T1000 (cell line): ENCODE data around the gene CDC20.

Experiments used
- DNase-seq: peaks from one replicate; lab custom pipeline; 2025; ENCODE audit warnings: mixed read lengths; lab: John Stamatoyannopoulos, UW

CDC20 gene

DNA sequence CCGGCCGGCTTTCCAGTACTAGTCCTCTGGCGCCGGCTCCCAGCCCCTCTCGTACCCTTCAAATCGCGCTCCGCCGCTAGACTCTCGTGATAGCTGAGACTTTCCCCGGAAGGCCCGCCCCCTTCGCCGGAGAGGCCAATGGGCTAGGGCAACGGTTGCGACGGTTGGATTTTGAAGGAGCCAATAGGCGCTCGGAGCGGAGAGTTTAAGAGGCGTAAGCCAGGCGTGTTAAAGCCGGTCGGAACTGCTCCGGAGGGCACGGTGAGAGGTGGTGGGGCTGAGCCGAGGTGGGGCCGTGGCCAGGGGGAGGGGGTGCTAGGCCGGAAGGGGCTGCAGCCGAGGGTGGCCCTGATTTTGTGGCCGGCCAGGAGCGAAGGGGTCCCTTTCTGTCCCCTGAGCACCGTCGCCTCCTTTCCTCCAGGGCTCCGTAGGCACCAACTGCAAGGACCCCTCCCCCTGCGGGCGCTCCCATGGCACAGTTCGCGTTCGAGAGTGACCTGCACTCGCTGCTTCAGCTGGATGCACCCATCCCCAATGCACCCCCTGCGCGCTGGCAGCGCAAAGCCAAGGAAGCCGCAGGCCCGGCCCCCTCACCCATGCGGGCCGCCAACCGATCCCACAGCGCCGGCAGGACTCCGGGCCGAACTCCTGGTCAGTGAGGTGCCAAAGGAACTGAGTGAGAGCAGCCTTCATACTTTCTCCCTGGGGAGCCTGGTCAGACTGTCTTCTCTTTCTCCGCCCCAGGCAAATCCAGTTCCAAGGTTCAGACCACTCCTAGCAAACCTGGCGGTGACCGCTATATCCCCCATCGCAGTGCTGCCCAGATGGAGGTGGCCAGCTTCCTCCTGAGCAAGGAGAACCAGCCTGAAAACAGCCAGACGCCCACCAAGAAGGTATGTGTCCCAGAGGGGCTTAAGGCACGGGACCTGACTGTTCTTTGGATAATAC is at the start of gene CDC20:
CDC20 (plus strand) TSS at position 236 of the 948 bp plus-strand sequence; CDS start at position 471, 235 bp downstream.
- peak; percentile 99 for DNase-seq

DNA sequence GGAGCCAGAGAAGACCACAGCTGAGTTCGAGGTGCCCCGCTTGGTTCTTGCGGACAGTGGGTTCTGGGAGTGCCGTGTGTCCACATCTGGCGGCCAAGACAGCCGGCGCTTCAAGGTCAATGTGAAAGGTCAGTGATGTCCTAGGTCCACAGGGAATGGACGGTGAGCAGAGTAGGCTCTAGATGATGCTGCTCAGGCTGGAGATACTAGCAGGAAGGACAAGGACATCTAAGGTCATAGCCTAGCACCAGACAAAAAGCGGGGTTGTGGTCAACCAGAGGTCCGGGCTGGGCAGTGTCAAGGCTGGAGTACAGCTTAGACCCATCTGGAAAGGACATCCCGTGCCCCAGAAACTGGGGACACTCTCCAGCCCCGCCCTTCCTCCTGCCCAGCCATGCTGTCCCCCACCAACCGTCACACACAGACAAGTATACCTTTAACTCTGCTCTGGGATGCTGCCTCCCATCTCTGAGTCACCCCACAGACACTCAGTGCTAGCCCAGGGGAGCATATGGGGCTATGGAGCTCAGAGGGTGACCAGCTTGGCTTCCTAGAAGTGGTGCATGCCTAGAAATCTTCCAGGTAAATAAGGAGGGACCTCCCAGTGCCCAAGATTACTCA is 49.3 kb upstream of the CDC20 start:
- no peak for DNase-seq

DNA sequence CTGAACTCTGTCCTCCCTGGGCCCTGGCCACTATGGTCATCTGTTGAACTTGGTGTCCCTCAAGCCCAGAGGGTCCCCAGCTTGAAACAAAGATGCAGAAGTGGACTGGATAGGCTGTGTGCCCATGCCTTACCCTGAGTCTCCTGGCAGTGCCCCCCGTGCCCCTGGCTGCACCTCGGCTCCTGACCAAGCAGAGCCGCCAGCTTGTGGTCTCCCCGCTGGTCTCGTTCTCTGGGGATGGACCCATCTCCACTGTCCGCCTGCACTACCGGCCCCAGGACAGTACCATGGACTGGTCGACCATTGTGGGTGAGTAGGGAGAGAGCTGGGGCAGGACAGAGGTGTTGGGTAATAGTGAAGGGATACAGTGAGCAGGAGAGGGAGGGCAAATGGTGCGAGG is 47.3 kb upstream of the CDC20 start:
- no peak for DNase-seq

DNA sequence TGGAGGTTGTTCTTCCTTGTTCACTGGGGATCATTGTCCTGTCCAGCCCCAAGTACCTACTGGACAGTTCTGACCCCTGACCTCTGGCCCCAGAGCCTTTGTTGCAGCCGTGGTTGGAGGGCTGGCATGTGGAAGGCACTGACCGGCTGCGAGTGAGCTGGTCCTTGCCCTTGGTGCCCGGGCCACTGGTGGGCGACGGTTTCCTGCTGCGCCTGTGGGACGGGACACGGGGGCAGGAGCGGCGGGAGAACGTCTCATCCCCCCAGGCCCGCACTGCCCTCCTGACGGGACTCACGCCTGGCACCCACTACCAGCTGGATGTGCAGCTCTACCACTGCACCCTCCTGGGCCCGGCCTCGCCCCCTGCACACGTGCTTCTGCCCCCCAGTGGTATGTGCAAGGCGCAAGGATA is 46.6 kb upstream of the CDC20 start:
- no peak for DNase-seq

DNA sequence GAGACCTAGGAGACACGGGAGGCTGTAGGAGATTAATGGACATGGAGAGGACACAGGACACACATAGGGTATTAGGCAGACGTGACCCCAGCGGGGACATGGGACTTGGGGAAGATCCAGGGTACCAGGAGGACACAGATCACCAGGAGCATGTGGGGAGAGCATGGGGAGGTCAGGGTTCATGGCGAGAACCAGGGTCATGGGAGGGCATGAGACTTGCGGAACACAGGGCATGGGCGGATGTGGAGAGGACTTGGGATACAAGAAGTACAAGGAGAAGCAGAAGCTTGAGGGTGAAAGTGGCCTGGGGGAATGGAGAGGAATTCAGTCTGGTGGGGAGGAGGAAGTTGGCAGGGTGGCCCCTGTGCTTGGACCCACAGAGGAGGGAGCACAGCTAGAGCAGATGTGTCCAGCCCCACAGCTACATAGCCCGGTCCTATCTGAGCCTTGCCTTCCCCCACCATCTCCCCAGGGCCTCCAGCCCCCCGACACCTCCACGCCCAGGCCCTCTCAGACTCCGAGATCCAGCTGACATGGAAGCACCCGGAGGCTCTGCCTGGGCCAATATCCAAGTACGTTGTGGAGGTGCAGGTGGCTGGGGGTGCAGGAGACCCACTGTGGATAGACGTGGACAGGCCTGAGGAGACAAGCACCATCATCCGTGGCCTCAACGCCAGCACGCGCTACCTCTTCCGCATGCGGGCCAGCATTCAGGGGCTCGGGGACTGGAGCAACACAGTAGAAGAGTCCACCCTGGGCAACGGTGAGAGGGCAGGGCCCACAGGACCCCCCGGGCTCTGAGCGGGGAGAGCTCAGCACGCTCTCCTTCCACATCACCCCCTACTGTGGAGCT is 45.9 kb upstream of the CDC20 start:
- no peak for DNase-seq

DNA sequence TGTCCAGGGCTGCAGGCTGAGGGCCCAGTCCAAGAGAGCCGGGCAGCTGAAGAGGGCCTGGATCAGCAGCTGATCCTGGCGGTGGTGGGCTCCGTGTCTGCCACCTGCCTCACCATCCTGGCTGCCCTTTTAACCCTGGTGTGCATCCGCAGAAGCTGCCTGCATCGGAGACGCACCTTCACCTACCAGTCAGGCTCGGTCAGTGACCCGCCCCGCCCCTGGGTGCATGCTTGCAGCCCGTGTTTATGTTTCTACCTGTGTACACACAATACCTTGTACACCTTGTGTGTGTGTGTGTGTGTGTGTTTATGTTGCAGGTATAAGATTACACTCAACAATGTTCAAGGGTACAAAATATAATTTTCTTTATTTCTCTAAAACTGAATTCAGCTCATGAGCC is 45.0 kb upstream of the CDC20 start:
- no peak for DNase-seq

DNA sequence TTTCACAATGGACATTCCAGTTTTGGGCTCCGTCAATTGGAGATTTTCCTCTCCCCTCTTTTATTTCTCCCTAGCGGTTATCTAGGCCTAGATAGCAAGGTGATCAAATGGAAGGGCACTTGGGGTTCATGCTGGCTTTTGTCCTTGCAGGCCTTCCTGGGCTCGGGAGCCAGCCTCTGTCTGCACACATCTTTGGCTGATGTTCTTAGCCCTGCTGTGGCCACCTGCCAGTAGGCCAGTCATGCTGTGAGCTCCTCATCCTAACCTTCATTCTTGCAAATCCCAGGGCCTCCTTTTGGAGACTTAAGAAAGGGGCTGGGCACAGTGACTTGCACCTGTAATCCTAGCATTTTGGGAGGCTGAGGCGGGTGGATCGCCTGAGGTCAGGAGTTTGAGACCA is 44.5 kb upstream of the CDC20 start:
- no peak for DNase-seq

DNA sequence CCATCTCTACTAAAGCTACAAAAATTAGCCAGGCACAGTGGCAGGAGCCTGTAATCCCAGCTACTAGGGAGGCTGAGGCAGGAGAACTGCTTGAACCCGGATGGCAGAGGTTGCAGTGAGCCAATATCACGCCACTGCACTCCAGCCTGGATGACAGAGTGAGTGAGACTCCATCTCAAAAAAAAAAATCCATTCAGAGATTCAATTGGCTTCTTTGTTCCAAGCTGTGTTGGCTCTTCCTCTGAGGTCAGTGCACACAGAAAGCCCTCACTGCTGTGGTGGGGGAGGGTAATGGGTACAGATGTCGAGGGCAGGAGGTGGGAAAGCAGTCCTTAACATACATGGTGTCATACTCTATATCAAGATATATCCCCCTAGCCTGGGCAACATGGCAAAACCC is 43.3 kb upstream of the CDC20 start:
- DNase-seq = no peak

DNA sequence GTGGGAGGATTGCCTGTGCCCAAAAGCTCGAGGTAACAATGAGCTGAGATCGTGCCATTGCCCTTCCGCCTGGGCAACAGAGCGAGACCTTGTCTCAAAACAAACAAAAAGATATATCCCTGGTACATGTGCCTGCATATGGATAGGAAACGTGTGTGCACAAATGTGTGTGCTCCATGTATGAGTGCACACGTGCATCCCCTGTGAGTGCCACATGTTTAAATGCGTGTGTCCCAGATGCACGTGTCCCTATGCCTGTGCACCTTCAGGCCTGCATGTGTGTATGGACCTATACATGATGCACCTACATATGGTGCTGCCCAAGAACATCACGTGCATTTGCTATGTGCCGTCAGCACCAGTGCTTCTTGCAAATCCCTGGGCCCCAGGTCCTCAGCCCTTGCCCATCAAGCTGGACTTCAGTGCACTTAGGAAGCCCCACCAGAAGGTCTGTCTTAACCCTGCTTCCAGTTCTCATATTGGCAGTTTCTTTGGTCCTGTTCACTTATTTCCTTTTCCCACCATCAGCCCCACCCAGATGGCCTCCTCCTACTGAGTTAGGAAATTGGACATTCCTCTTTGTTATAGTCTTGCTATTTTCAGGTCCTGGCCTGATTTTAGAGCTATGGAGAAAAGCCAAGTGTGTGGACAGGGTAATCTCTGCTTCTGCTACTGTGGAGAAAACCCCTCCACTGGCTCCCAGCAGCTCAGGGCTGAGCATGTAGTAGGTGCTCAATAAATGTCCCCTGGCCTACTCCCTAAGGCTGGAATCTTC is 42.6 kb upstream of the CDC20 start:
- DNase-seq = no peak

DNA sequence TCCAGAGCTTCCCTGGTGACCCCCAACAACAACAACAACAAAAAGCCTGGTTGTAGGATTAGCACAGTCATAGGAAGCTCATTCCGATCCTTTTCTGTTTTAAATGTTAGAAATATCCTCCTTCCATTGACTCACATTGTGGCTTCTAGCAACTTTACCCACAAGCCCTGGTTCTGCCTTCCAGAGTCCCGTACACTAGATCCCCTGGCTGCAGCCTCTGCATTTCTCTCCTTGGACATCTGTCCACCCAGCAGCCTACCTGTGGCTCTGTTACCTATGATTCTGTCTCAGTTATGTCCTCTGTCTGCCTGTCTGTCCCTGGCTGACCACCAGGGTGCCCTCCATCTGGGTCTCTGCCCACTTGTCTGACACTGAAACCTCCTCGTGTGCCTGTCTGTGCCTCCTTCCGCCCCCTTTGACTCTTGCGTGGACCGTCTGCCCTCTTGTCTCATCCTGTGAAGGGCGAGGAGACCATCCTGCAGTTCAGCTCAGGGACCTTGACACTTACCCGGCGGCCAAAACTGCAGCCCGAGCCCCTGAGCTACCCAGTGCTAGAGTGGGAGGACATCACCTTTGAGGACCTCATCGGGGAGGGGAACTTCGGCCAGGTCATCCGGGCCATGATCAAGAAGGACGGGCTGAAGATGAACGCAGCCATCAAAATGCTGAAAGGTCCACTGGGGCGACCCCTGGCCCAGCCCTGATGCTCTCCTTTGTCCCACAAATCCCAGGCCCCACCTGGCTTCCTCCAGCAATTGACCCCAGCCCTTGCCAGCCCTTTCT is 41.9 kb upstream of the CDC20 start:
- no peak for DNase-seq

DNA sequence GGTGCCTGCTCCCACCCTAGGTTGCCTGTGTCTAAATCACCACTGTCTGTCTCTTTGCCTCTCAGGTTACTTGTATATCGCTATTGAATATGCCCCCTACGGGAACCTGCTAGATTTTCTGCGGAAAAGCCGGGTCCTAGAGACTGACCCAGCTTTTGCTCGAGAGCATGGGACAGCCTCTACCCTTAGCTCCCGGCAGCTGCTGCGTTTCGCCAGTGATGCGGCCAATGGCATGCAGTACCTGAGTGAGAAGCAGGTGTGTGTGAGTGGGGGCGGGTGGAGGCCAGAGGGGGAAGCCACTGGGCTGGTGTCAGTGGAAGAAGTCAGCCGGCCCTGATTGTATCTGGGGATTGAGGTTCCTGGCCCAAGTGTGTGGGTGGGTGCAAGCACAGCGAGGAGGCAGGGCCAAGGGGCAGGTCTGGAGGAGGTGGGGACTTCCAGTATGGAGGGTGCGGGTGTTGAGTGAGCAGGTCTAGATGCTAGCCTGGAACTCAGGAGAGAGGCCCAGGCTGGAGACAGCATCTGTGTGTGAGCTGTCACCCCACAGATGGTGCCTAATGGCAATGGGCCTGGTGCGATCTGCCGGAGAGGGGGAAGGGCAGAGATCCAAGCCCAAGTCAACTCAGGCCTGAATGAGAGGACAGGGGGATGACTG is 40.8 kb upstream of the CDC20 start:
- no peak for DNase-seq

DNA sequence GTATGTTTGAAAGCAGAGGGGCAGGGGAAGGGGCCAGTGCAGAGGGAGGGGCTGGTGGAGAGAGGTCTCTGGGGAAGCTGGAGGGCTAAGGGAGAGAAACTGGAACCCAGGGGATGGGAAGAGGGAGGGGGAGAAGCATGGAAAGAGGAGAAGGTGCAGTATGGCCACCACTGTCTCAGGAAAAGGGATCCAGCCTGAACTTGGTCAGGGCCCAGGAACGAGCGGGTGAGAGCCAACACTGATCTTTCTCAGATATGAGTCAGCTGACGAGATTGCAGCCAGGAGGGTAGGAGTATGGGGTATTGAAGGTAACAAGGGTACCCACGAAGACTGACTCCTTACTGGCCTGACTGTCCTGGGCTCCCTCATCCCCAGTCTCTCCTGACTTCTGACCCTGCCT is 40.0 kb upstream of the CDC20 start:
- DNase-seq = no peak

DNA sequence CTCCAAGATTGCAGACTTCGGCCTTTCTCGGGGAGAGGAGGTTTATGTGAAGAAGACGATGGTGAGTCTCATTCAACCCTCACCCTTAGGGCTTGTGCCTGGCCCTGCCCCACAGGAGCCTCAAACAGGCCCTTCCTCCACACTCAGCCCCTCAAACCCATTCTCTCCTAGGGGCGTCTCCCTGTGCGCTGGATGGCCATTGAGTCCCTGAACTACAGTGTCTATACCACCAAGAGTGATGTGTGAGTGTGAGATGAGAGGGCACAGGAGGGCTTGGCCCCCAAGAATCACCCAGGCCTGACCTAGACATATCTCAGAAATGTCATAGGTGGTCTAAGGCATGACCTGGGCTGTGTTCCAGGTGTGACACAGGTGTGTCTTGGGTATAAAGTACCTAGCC is 39.5 kb upstream of the CDC20 start:
- DNase-seq = no peak

DNA sequence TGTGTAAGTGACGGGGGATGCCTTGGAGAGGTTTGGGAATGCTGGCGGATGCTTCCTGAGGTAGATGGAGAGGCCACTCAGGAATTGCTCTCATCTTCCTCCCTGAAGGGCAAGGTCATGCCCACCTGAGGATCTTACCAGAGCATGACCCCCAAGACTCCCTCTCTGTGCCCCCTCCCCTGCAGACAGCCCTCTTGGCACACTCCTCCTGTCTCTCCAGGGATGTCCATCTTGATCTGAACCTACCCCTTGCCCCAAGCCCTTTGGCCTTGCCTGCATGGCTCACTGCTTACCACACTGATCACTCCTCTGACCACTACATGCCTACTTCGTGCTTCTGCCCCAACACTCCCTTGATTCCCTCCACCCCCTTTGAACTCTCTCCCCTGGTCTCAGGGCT is 39.0 kb upstream of the CDC20 start:
- DNase-seq = no peak

DNA sequence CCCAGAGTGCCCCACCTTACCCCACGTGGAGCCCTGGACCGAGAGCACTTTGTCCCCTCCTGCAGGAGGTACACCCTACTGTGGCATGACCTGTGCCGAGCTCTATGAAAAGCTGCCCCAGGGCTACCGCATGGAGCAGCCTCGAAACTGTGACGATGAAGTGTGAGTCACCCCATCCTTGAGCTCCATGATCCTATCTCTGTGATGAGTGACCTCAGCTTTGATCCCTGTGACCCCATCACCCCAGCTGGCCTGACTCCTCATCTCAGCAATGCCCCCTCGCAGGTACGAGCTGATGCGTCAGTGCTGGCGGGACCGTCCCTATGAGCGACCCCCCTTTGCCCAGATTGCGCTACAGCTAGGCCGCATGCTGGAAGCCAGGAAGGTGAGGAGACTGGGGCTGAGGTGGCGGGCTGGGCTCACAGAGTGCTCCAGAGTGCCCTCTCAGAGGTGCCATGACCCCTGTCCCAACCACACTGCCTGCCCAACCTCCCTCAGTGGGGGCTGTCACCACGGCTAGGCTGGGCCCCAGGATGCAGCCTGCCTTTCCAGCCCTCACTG is 37.4 kb upstream of the CDC20 start:
- DNase-seq = no peak

DNA sequence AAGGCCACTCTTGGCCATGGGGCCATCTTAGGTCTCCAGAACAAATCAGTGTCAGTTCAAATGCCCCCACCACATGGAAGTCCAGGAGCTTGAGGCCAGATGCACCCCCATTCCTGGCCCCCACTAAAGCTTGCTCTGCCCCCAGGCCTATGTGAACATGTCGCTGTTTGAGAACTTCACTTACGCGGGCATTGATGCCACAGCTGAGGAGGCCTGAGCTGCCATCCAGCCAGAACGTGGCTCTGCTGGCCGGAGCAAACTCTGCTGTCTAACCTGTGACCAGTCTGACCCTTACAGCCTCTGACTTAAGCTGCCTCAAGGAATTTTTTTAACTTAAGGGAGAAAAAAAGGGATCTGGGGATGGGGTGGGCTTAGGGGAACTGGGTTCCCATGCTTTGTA is 36.3 kb upstream of the CDC20 start:
- DNase-seq = no peak

DNA sequence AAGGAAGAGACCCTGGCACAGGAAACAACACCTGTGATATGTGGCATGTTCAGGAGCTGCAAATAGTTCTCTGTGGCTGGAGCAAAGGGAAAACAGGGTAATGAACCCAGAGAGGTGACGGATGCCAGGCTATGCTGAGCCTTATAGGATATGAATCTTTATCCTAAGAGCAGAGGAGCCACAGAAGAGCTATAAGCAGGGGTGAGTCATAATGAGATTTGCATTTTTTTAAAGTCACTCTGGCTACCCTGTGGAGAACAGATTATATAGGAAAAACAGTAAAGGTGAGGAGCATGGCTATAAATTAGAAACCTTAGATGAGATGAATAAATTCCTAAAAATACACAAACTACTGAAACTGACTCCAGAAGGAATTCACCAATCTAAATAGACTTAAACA is 34.0 kb upstream of the CDC20 start:
- DNase-seq = no peak

DNA sequence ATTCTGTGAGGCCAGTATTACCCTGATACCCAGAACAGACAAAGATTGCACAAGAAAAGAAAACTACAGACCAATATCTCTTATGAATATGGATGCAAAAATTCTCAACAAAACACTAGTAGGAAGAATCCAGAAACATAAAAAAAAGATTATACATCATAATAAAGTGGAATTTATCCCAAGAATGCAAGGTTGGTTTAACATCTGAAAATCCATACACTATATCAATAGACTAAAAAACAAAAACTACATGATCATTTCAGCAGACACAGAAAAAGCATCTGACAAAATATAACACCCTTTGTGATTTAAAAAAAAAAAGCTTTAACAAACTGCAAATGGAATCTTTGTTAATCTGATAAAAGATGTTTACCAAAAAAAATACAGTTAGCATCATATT is 33.4 kb upstream of the CDC20 start:
- DNase-seq = no peak

DNA sequence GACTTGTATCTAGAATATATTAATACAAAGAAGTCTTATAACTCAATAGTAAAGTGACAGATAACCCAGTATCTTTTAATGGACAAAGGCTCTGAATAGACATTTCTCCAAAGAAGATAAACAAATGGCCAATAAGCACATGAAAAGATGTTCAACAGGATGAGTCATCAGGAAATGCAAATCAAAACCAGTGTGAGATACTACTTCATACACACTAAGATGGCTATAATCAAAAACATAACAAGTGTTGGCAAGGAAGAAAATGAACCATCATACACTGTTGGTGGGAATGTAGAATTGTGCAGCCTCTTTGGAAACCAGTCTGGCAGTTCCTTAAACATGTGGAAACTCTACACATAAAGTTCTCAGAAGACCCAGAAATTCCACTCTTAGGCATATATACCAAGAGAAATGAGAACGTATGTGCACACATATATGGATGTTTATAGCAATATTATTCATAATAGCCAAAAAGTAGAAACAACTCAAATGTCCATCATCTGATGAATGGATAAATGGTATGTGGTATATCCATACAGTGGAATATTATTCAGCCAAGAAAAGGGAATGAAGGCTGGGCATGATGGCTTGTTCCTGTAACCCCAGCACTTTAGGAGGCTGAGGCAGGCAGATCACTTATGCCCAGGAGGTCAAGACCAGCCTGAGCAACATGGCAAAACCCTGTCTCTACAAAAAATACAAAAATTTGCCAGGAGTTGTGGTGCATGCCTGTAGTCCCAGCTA is 31.1 kb upstream of the CDC20 start:
- DNase-seq = no peak
